Amygdala (tissue), 56 donors: Measurements from ENCODE around the gene TMEM209.
"Not testable (repeated sequence)": the region's sequence is repeated elsewhere in the genome, so short reads cannot be mapped to it uniquely, and the experiment has no call there.

Source experiments
- DNase-seq, 56 donors: peaks; one replicate each; lab custom pipeline; 2025; lab: John Stamatoyannopoulos, UW

Gene TMEM209

DNA sequence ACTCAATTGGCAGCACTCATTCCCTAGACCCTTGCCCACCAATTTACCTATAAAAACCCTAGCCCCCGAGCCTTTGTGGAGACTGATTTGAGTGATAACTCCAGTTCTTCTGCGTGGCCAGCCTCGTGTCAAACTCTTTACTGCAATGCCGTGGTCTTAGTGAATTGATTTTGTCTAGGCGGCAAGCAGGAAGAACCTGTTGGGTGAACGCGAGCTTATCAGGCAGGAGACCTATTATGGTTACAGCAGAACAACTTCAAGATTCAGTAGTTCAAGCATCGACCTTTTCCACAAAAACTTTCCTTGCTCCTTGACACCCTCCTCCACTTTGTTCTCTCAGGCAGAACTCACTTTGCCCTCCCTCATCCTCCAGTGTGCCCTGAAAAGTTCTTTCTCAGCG is 14.7 kb upstream of the TMEM209 start:
- no peak for DNase-seq

- DNase-seq = no peak
Measured at GRCh38 chr7:130218806-130219620, 13.8 kb upstream of the TMEM209 start.

DNA sequence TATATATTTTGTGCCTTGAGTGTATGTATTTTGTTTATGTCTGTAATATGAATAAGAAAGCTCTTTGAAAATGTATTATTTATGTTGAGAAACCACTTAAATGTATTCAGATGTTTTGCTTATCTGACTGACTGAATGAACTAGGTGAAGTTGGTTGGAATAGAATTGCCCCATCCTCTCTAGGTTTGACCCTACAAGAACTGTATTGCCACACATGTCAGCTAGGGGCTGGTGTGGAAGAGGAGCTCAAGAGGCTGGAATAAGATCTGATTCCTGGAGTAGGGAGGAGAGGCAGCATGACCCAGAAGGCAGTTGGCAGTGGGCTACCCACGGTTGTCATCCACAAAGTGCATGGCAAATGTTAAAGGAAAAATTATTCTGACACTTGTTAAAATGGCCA is 11.5 kb upstream of the TMEM209 start:
- DNase-seq = no peak

DNA sequence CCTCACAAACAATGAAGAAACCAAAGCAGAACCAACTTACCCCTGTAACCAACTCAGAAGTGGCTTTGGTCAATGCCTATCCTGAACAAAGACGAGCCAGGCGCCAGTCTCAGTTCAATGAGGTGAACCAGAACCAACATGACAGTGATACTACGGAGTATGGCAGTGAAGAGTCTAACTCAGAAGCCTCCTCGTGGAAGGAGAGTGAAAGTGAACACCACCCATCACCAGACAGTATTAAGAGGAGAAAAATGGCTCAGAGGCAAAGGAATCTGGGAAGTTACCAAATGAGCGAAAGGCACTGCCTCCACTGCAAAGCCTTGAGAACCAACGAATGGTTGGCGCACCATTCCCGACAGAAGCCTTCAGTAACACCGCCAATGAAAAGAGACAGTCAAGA is 10.8 kb upstream of the TMEM209 start:
- DNase-seq = no peak

GRCh38 chr7:130213828-130214227 is 8.6 kb upstream of the TMEM209 start:
- no peak for DNase-seq

DNA sequence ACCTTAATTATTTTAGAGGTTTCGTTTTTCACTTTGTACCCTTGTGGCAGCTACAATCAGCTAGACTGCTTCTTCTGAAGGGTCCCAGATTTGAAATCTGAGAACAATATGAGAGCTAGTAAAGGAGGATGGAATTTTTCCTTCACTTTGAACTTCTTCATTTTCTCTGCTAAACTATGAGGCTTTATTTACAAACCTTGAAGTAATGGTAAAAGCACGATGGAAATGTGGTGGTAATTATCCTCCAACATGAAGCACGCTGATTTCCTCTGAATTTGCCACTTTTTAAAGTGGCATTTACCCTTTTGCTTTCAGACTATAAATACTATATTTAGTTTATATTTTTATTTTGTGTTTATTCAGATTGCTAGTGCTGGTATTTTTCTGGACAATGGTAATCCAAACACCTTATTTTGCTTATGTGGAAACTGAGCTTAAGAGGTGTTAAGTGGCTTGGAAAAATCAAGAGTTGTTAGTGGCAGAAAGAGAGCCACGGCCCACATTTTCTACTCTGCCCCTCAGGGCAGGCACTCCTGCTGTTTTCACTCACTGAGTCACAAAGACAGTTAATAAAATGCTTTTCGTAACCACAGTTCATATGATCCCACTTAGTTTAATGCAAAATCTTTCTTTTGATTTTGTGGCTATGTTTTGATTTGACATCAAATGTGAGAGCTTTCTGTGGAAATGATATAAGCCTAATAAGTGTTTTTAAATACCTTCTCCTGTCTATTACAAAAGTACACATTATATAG is 5.2 kb upstream of the TMEM209 start:
- no peak for DNase-seq

DNA sequence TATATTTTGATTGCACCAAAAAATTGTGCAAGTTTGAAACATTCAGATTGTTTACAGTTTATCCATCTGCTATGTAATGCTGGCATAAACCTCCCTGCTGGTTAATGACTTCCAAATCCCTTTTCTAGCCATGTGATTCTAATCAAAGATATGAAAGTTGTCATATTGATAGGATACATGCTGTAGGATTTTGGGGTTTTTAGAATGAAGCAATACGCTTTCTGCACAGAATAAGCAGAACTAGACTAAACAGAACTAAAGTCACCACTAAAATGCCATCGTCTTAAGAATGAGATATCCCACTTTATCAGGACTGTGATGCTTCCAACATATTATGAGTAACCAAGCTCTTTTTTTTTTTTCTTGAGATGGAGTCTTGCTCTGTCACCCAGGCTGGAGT is 3.3 kb upstream of the TMEM209 start:
- DNase-seq = no peak

- no peak for DNase-seq
Measured at GRCh38 chr7:130207642-130208041, 2.4 kb upstream of the TMEM209 start, which contains the start of gene SSMEM1. Gene SSMEM1 (plus strand): TSS chr7:130207860. CDS start chr7:130207911, 51 bp downstream.

- no peak for DNase-seq
Measured at GRCh38 chr7:130207033-130207432, 1.8 kb upstream of the TMEM209 start.

DNA sequence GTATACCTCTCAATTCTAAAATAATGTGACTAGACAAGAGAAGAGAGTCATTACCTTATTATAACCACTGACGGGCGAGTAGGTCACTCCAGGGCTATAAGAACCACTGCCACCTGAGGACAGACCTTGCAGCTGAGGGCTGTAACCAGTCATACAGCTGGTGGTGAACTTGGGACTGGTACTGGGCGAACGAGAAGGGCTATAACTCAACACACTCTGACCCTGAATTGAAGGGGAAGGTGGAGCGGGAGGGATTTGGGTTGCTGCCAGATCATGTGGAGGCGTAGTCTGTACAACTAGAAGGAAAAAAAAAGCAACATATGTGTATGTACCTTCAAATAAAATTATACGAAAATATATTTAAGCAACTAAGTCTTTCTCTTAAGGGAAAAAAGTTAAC is 3.4 kb downstream of the TMEM209 start:
- DNase-seq = no peak

GRCh38 chr7:130197094-130197493 is 8.1 kb downstream of the TMEM209 start:
- DNase-seq = no peak

DNA sequence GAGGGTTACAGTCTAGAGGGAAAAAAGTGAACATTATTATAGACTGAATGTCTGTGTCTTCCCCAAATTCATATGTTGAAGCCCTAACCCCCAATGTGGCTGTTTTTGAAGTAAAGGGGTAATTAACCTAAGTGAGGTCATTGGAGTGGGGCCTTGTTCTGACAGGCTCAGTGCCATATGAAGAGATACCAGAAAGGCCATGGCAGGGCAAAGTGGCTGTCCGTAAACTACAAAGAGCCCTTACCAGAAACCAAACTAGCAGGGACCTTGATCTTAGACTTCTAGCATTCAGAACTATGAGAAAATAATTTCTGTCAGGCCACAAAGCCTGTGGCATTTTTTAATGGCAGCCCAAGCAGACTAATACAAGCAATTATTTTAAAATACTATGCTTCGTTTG is 8.7 kb downstream of the TMEM209 start:
- no peak for DNase-seq

- DNase-seq = no peak
Measured at GRCh38 chr7:130195396-130195795, 9.8 kb downstream of the TMEM209 start.

- no peak for DNase-seq
Measured at GRCh38 chr7:130191791-130192190, 13.4 kb downstream of the TMEM209 start.

DNA sequence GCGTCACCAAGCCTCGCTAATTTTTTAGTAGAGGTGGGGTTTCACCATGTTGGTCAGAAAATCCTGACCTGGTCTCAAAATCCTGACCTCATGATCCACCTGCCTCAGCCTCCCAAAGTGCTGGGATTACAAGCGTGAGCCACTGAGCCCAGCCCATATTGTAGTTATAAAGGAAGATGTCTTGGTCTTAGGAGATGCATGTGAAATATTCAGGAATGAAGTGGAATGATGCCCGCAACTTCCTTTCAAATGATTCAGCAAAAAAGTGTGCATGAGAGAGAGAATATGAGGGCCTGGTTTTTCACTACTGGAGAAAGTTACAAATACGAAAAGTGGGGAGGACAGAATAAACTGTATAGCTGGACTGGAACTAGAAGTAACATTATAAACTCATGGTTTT is 15.9 kb downstream of the TMEM209 start:
- no peak for DNase-seq

DNA sequence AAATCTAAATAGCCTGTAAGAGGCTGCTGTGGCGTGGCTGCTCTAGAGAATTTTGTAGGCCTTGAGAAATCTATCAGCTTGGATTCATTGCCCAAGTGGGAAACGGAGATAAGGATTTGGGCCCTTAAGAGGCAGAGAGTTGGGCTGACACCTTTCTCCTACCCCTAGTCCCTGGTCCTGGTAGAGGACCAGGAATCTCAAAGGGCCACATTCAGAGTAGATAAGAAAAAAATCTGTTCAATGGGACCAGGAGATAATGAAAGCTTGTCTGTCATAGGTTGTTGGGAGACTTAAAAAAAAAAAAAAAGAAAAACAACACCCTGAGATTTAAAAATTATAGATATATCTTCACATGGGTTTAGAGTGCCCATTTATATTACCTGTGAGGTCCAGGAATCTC is 17.8 kb downstream of the TMEM209 start:
- DNase-seq = no peak

- not testable (repeated sequence) for DNase-seq
Measured at GRCh38 chr7:130184349-130184748, 20.9 kb downstream of the TMEM209 start.

DNA sequence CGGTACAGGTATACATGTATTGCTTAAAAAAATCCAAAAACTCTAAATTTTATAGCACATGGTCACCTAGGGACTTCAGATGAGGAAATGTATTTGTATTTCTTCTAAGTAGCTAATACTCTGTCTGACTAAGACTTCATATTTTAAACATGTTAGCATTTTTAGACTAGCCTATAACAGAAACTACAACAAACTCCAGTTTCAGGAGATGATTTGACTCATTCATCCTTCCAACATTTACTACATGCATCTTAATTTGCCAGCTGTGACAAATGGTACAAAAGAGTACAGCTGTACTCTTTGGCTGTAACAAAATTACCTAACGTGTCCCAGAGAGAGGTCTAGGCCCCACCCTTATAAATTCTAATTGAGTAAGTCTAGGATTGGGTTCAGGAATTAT is 22.2 kb downstream of the TMEM209 start:
- DNase-seq = no peak

DNA sequence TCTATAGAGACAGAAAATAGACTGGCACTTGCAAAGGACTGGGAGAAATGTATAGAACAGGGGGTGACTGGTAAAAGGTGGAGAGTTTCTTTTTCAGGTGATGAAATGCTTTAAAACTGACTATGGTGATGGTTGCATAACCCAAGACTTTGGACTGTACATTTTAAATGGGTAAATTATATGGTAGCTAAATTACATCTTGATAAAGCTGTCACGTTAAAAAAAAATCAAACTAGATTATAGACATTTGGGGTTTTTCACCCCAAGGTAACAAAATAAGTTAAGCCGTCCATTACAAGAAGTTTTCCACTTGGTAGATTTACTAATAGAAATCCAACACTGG is 24.0 kb downstream of the TMEM209 start:
- DNase-seq = no peak

GRCh38 chr7:130180571-130181262 is 24.5 kb downstream of the TMEM209 start:
- no peak for DNase-seq

GRCh38 chr7:130179631-130180030 is 25.6 kb downstream of the TMEM209 start:
- DNase-seq = no peak
